SK-N-SH (cell line): ENCODE measurements around the gene KCNK15. TPM values are rescaled to one million over a fixed set of nuclear protein-coding genes. Genes with fewer than 3 reads are reported as not detected.

Experiments
- CTCF ChIA-PET: fragments of 300-600, 350-600 bp; formaldehyde crosslinking; extraction: SDS; loops from one replicate; lab custom pipeline; 2021; lab: Yijun Ruan, JAX
- POLR2A ChIA-PET: fragments of 350-600 bp; sonication (Branson Sonifier 250); formaldehyde crosslinking; extraction: SDS; loops from one replicate; lab custom pipeline; 2020; ENCODE audit warnings: antibody characterized with exemption, inconsistent platforms; lab: Yijun Ruan, JAX
- DNase-seq: peaks from one replicate; pipeline ENCODE4 v3.0.0; 2012
- H2AFZ ChIP-seq: fragments of 200-600 bp; sonication (generic); 2 replicates; pipeline ENCODE4 v1.8.1; 2016; ENCODE audit warnings: antibody characterized with exemption, mild to moderate bottlenecking, low read depth
- H3F3A ChIP-seq: fragments of 200-600 bp; sonication (generic); replicated peaks from 2 replicates; pipeline ENCODE3; 2016; ENCODE audit warnings: antibody characterized with exemption, mild to moderate bottlenecking; ENCODE audit not compliant: insufficient read depth
- H3K27ac ChIP-seq, 2 experiments: fragments of 200-500 bp in 1 of 2; fragments of 200-600 bp in 1 of 2; sonication (Bioruptor generic) in 1 of 2; sonication (generic), shearing (Covaris generic) in 1 of 2; 2 replicates each; pipeline versions ENCODE4 v1.5.1 to v1.6.1; 2014 to 2016; ENCODE audit warnings: low read depth in 2 of 2, inconsistent platforms in 1 of 2, low read length in 1 of 2, mild to moderate bottlenecking in 1 of 2, mixed read lengths in 1 of 2
- H3K27me3 ChIP-seq: fragments of 200-600 bp; sonication (generic), shearing (Covaris generic); 2 replicates; pipeline ENCODE4 v1.6.1; 2016; ENCODE audit warnings: mixed run types; ENCODE audit not compliant: insufficient read depth
- H3K36me3 ChIP-seq, 2 experiments: fragments of 200-500 bp in 1 of 2; fragments of 200-600 bp in 1 of 2; sonication (Bioruptor generic) in 1 of 2; sonication (generic) in 1 of 2; replicated peaks in 1 of 2; 2 replicates each; pipeline versions ENCODE3 to v1.5.1; 2014 to 2016; ENCODE audit warnings: low read length in 1 of 2, mild to moderate bottlenecking in 1 of 2; ENCODE audit not compliant: insufficient read depth in 2 of 2, control insufficient read depth in 1 of 2
- H3K4me1 ChIP-seq, 2 experiments: fragments of 200-500 bp in 1 of 2; fragments of 200-600 bp in 1 of 2; sonication (Bioruptor generic) in 1 of 2; sonication (generic), shearing (Covaris generic) in 1 of 2; 2 replicates each; pipeline versions ENCODE4 v1.5.1 to v1.6.1; 2014 to 2016; ENCODE audit warnings: low read depth in 1 of 2, low read length in 1 of 2, mixed run types in 1 of 2; ENCODE audit not compliant: insufficient read depth in 2 of 2, control insufficient read depth in 1 of 2
- H3K4me2 ChIP-seq: fragments of 200-600 bp; sonication (generic), shearing (Covaris generic); 2 replicates; pipeline ENCODE4 v1.6.1; 2017; ENCODE audit warnings: mixed run types
- H3K4me3 ChIP-seq, 2 experiments: fragments of 200-500 bp in 1 of 2; fragments of 200-600 bp in 1 of 2; sonication (Bioruptor generic) in 1 of 2; sonication (generic), shearing (Covaris generic) in 1 of 2; 2 replicates each; pipeline versions ENCODE4 v1.5.1 to v1.8.1; 2014 to 2016; ENCODE audit warnings: low read depth in 2 of 2, inconsistent platforms in 1 of 2, low read length in 1 of 2, mild to moderate bottlenecking in 1 of 2, mixed read lengths in 1 of 2, moderate library complexity in 1 of 2
- H3K79me2 ChIP-seq: fragments of 200-600 bp; sonication (generic); 2 replicates; pipeline ENCODE4 v1.8.1; 2017; ENCODE audit warnings: mild to moderate bottlenecking; ENCODE audit not compliant: insufficient read depth
- H3K9ac ChIP-seq: fragments of 200-600 bp; sonication (generic); 2 replicates; pipeline ENCODE4 v1.6.1; 2017; ENCODE audit warnings: mixed run types
- H3K9me2 ChIP-seq: fragments of 200-600 bp; sonication (generic); 2 replicates; pipeline ENCODE4 v1.6.1; 2017; ENCODE audit warnings: mixed run types
- H3K9me3 ChIP-seq: fragments of 200-600 bp; sonication (generic); 2 replicates; pipeline ENCODE4 v1.6.1; 2017; ENCODE audit warnings: mixed run types, mild to moderate bottlenecking, moderate library complexity
- H4K20me1 ChIP-seq: fragments of 200-600 bp; sonication (generic); 2 replicates; pipeline ENCODE4 v1.6.1; 2017; ENCODE audit warnings: mild to moderate bottlenecking, mixed run types; ENCODE audit not compliant: insufficient read depth
- EP300 ChIP-seq, 2 experiments: IDR thresholded peaks; 2 replicates each; pipeline versions ENCODE4 v1.4.0 to v1.6.1; 2012; ENCODE audit warnings: borderline replicate concordance in 1 of 2, low read depth in 1 of 2, low read length in 1 of 2
- FOSL2 ChIP-seq: IDR thresholded peaks from 2 replicates; pipeline ENCODE4 v1.4.0; 2012; ENCODE audit warnings: low read depth, mild to moderate bottlenecking, moderate library complexity, borderline replicate concordance
- FOXJ3 ChIP-seq: sonication (generic); formaldehyde crosslinking; IDR thresholded peaks from 2 replicates; pipeline ENCODE4 v1.5.1; 2020; ENCODE audit warnings: mild to moderate bottlenecking, missing genetic modification reagents
- FOXM1 ChIP-seq: IDR thresholded peaks from 2 replicates; pipeline ENCODE4 v1.4.0; 2012; ENCODE audit warnings: low read depth, mild to moderate bottlenecking
- IRF3 ChIP-seq: fragments of 150-350 bp; IDR thresholded peaks from 2 replicates; pipeline ENCODE4 v1.6.1; 2016; ENCODE audit warnings: mild to moderate bottlenecking, low read depth, low read length
- JUND ChIP-seq: IDR thresholded peaks from 2 replicates; pipeline ENCODE4 v1.4.0; 2012
- MAX ChIP-seq: IDR thresholded peaks from 2 replicates; pipeline ENCODE4 v1.4.0; 2012; ENCODE audit warnings: low read depth
- MEF2A ChIP-seq: IDR thresholded peaks from 2 replicates; pipeline ENCODE4 v1.4.0; 2012; ENCODE audit warnings: low read depth, borderline replicate concordance
- NFIC ChIP-seq: IDR thresholded peaks from 2 replicates; pipeline ENCODE4 v1.4.0; 2012; ENCODE audit warnings: borderline replicate concordance
- NRF1 ChIP-seq: IDR thresholded peaks from 2 replicates; pipeline ENCODE4 v1.6.1; 2012; ENCODE audit warnings: low read depth, mild to moderate bottlenecking, low read length
- POLR2AphosphoS5 ChIP-seq: IDR thresholded peaks from 2 replicates; pipeline ENCODE4 v1.6.1; 2012; ENCODE audit warnings: low read depth, low read length
- RCOR1 ChIP-seq: fragments of 150-350 bp; IDR thresholded peaks from 2 replicates; pipeline ENCODE4 v1.6.1; 2017; ENCODE audit warnings: antibody characterized with exemption, low read length
- TAF1 ChIP-seq: IDR thresholded peaks from 2 replicates; pipeline ENCODE4 v1.6.1; 2012; ENCODE audit warnings: low read depth, mild to moderate bottlenecking, low read length, moderate library complexity, borderline replicate concordance
- TCF12 ChIP-seq: IDR thresholded peaks from 2 replicates; pipeline ENCODE4 v1.4.0; 2012
- TEAD4 ChIP-seq: IDR thresholded peaks from 2 replicates; pipeline ENCODE4 v1.4.0; 2012; ENCODE audit warnings: mild to moderate bottlenecking, borderline replicate concordance; ENCODE audit not compliant: insufficient read depth
- YY1 ChIP-seq: IDR thresholded peaks from 2 replicates; pipeline ENCODE4 v1.4.0; 2012; ENCODE audit warnings: low read depth, mild to moderate bottlenecking
- WGBS: methylation state at CpG from one replicate; pipeline ENCODE4 v1.1.6; 2017; ENCODE audit warnings: low lambda C conversion rate; 5-methylcytosine and 5-hydroxymethylcytosine counted together
- polyA plus RNA-seq, 3 experiments: library from polyadenylated mRNA; depleted of rRNA; stranded (reverse); fragments of >200 nt; gene quantifications; 2 replicates each; pipeline ENCODE4 v1.2.3, GENCODE V29; 2012
- TF ChIP-seq, protein P1 (sequence below): fragments of 200-600 bp; sonication (generic); IDR thresholded peaks from 2 replicates; pipeline ENCODE4 v1.6.1; 2017; ENCODE audit warnings: antibody characterized with exemption, mild to moderate bottlenecking, moderate library complexity
- TF ChIP-seq, protein P2 (sequence below): fragments of 150-350 bp; IDR thresholded peaks from 2 replicates; pipeline ENCODE4 v1.6.1; 2017; ENCODE audit warnings: antibody characterized with exemption, low read length, low read depth, borderline replicate concordance

KCNK15 gene
- polyA plus RNA-seq, 1 of the 3 experiments (the other 2 are of a cell fraction), result 0.02 TPM

- Histone ChIP-seq H2AFZ (no peak overlapping the region), H3K79me2 (no peaks in the 10 kb centered on the region), H3F3A (peaks cover 21% of the 10 kb centered on the region), H3K4me2 (no peak overlapping the region), H3K9me2 (no peaks in the 10 kb centered on the region), H3K4me1 (peaks cover 9 to 21% of the 10 kb centered on the region in 2 experiments), H4K20me1 (no peaks in the 10 kb centered on the region), H3K9ac (no peak overlapping the region), H3K36me3 (no peaks in the 10 kb centered on the region), H3K27ac (no peak overlapping the region), H3K27me3 (no peaks in the 10 kb centered on the region), H3K9me3 (no peaks in the 10 kb centered on the region), H3K4me3 (no peak overlapping the region)
- TF ChIP-seq, protein P1, sequence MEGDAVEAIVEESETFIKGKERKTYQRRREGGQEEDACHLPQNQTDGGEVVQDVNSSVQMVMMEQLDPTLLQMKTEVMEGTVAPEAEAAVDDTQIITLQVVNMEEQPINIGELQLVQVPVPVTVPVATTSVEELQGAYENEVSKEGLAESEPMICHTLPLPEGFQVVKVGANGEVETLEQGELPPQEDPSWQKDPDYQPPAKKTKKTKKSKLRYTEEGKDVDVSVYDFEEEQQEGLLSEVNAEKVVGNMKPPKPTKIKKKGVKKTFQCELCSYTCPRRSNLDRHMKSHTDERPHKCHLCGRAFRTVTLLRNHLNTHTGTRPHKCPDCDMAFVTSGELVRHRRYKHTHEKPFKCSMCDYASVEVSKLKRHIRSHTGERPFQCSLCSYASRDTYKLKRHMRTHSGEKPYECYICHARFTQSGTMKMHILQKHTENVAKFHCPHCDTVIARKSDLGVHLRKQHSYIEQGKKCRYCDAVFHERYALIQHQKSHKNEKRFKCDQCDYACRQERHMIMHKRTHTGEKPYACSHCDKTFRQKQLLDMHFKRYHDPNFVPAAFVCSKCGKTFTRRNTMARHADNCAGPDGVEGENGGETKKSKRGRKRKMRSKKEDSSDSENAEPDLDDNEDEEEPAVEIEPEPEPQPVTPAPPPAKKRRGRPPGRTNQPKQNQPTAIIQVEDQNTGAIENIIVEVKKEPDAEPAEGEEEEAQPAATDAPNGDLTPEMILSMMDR, result no peak
- no peak for TF ChIP-seq TEAD4
- TF ChIP-seq NFIC, result no peak
- TF ChIP-seq FOXJ3 (CRISPR knock-in tag), result no peak
- CTCF ChIA-PET, result interaction anchor here (0.7 to 10.6 kb wide), 7 partner anchors 9 to 144 kb away, joined by 3 to 79 read pairs (median 3); no protein-coding TSS in a partner anchor
- WGBS, result 89% methylated on average over 7 of the region's 7 CpGs
- POLR2A ChIA-PET, result no interaction called here
- DNase-seq, result no peak
Measured at GRCh38 chr20:44723391-44723790, 22.3 kb upstream of the KCNK15 start.

DNA sequence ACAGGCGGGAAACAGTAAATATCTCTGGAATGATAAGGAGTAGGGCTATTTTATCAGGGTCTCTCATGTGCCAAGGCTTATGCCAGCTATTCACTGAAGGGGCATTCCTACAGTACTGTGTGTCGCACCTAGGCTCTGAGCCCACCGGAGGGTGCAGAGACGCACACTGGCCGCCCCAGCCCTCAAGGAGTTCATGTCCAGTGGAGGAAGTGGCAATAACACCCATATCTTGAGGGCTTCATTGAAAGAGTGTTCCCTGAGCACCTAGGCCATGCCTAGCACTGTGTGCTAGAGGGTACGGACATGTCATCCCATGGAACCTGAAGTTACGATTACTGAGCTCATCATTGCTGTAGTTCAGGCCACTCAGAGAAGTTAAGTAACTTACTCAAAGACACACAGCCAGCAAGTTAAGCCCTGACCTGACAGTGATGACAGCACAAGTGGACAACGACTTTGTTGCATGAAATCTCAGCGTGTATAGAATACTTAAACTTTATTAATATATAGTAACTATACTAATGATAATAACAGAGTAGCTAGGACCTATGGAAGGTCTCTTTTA lies 21.8 kb upstream of the KCNK15 start:
- no peaks in the 10 kb centered on the region for H3K36me3 ChIP-seq
- POLR2A ChIA-PET, result no interaction called here
- H4K20me1 ChIP-seq, result no peaks in the 10 kb centered on the region
- peaks cover 21% of the 10 kb centered on the region for H3F3A ChIP-seq
- 93% methylated on average over 5 of the region's 9 CpGs for WGBS
- H3K27me3 ChIP-seq, result no peaks in the 10 kb centered on the region
- peaks cover 13 to 26% of the 10 kb centered on the region in 2 experiments for H3K4me1 ChIP-seq
- no peak overlapping the region for H3K4me3 ChIP-seq
- DNase-seq, result no peak
- no peak overlapping the region for H3K27ac ChIP-seq
- TF ChIP-seq POLR2AphosphoS5 (no peak), NFIC (no peak), FOXJ3 (CRISPR knock-in tag) (no peak), JUND (no peak), FOSL2 (no peak), TCF12 (no peak), FOXM1 (no peak), EP300 (IDR thresholded peaks at IDR 0.05; ENCODE audit: borderline replicate concordance in 1 of 2, low read depth in 1 of 2, low read length in 1 of 2) (no peak), IRF3 (no peak), NRF1 (no peak), RCOR1 (no peak), MEF2A (no peak), YY1 (no peak), TEAD4 (no peak), MAX (no peak), TAF1 (no peak)
- TF ChIP-seq, protein P2, sequence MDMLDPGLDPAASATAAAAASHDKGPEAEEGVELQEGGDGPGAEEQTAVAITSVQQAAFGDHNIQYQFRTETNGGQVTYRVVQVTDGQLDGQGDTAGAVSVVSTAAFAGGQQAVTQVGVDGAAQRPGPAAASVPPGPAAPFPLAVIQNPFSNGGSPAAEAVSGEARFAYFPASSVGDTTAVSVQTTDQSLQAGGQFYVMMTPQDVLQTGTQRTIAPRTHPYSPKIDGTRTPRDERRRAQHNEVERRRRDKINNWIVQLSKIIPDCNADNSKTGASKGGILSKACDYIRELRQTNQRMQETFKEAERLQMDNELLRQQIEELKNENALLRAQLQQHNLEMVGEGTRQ, result no peak
- TF ChIP-seq, protein P1, result no peak
- H3K9me2 ChIP-seq, result no peaks in the 10 kb centered on the region
- H2AFZ ChIP-seq, result no peak overlapping the region
- H3K79me2 ChIP-seq, result no peaks in the 10 kb centered on the region
- H3K9ac ChIP-seq, result no peak overlapping the region
- H3K9me3 ChIP-seq, result no peaks in the 10 kb centered on the region
- no peak overlapping the region for H3K4me2 ChIP-seq
- CTCF ChIA-PET, result interaction anchor here (0.7 to 10.6 kb wide), 5 partner anchors 9 to 57 kb away, joined by 3 to 79 read pairs (median 4); no protein-coding TSS in a partner anchor
